SU-DHL-6 (cell line): ENCODE measurements around the gene CCR5AS.
"Not testable (repeated sequence)": the region's sequence is repeated elsewhere in the genome, so short reads cannot be mapped to it uniquely, and the experiment has no call there.

Source experiments
- H2AFZ ChIP-seq: fragments of 200-600 bp; sonication (generic); 2 replicates; pipeline ENCODE4 v1.6.1; 2014; ENCODE audit warnings: low read depth, mild to moderate bottlenecking, moderate library complexity, mixed read lengths, antibody characterized with exemption, low read length; ENCODE audit not compliant: severe bottlenecking
- H3F3A ChIP-seq: fragments of 200-600 bp; shearing (Covaris generic); 2 replicates; pipeline ENCODE4 v1.6.0; 2016; ENCODE audit warnings: antibody characterized with exemption, mild to moderate bottlenecking; ENCODE audit not compliant: insufficient read depth
- H3K27ac ChIP-seq: fragments of 200-600 bp; sonication (generic); 2 replicates; pipeline ENCODE4 v1.5.1; 2016; ENCODE audit warnings: low read depth, mild to moderate bottlenecking, low read length, moderate library complexity, mixed read lengths
- H3K27me3 ChIP-seq: fragments of 200-600 bp; sonication (generic), shearing (Covaris generic); 2 replicates; pipeline ENCODE4 v1.6.0; 2014; ENCODE audit warnings: mild to moderate bottlenecking, low read length
- H3K36me3 ChIP-seq: fragments of 200-600 bp; sonication (generic); 2 replicates; pipeline ENCODE4 v1.6.1; 2014; ENCODE audit warnings: mild to moderate bottlenecking, low read length, mixed read lengths
- H3K4me2 ChIP-seq: fragments of 300-600, 200-600 bp; shearing (Covaris generic), sonication (generic); 2 replicates; pipeline ENCODE4 v1.6.0; 2014; ENCODE audit warnings: low read length, low read depth, mild to moderate bottlenecking; ENCODE audit not compliant: poor library complexity, severe bottlenecking
- H3K4me3 ChIP-seq: fragments of 200-600 bp; sonication (generic); 2 replicates; pipeline ENCODE4 v1.5.1; 2014; ENCODE audit warnings: antibody characterized with exemption, low read length, mild to moderate bottlenecking, mixed read lengths; ENCODE audit not compliant: insufficient read depth, poor library complexity, severe bottlenecking
- H3K79me2 ChIP-seq: fragments of 200-600 bp; sonication (generic); 2 replicates; pipeline ENCODE4 v1.6.1; 2014; ENCODE audit warnings: mild to moderate bottlenecking, low read length, moderate library complexity; ENCODE audit not compliant: insufficient read depth
- H3K9ac ChIP-seq: fragments of 200-600 bp; sonication (generic); 2 replicates; pipeline ENCODE4 v1.7.0; 2014; ENCODE audit warnings: mild to moderate bottlenecking, low read length
- H3K9me2 ChIP-seq: fragments of 200-600 bp; sonication (generic); replicated peaks from 2 replicates; pipeline ENCODE4 v1.6.1; 2014; ENCODE audit warnings: low read length; ENCODE audit not compliant: insufficient read depth
- H3K9me3 ChIP-seq: fragments of 200-600 bp; sonication (generic); 2 replicates; pipeline ENCODE4 v1.6.1; 2014; ENCODE audit warnings: low read length, mixed read lengths; ENCODE audit not compliant: insufficient read depth
- H4K20me1 ChIP-seq: fragments of 200-600 bp; sonication (generic); 2 replicates; pipeline ENCODE4 v1.6.1; 2014; ENCODE audit warnings: low read depth, mild to moderate bottlenecking, antibody characterized with exemption, low read length, moderate library complexity, mixed read lengths
- EZH2phosphoT487 ChIP-seq: fragments of 200-600 bp; sonication (generic), shearing (Covaris generic); conservative IDR thresholded peaks from 2 replicates; pipeline ENCODE4 v1.6.1; 2018; ENCODE audit warnings: mild to moderate bottlenecking, antibody characterized with exemption, low read length, moderate library complexity, mixed read lengths
- TF ChIP-seq, protein P1 (sequence below): fragments of 200-600 bp; sonication (generic); IDR thresholded peaks from one replicate; pipeline ENCODE4 v1.5.1; 2017; ENCODE audit warnings: antibody characterized with exemption, mild to moderate bottlenecking, low read length, moderate library complexity; ENCODE audit not compliant: insufficient read depth, poor library complexity, severe bottlenecking

The CCR5AS gene

DNA sequence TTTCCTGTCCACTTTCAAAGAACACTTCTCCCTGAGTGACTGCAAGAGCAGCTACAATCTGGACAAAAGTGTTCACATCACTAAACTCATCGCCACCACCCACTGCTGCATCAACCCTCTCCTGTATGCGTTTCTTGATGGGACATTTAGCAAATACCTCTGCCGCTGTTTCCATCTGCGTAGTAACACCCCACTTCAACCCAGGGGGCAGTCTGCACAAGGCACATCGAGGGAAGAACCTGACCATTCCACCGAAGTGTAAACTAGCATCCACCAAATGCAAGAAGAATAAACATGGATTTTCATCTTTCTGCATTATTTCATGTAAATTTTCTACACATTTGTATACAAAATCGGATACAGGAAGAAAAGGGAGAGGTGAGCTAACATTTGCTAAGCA is 2.0 kb upstream of the CCR5AS start:
- H3K36me3 ChIP-seq, result no peaks in the 10 kb centered on the region
- H3K9me2 ChIP-seq, result no peaks in the 10 kb centered on the region
- H3K4me2 ChIP-seq, result no peak overlapping the region
- H2AFZ ChIP-seq, result no peak overlapping the region
- TF ChIP-seq, protein P1, sequence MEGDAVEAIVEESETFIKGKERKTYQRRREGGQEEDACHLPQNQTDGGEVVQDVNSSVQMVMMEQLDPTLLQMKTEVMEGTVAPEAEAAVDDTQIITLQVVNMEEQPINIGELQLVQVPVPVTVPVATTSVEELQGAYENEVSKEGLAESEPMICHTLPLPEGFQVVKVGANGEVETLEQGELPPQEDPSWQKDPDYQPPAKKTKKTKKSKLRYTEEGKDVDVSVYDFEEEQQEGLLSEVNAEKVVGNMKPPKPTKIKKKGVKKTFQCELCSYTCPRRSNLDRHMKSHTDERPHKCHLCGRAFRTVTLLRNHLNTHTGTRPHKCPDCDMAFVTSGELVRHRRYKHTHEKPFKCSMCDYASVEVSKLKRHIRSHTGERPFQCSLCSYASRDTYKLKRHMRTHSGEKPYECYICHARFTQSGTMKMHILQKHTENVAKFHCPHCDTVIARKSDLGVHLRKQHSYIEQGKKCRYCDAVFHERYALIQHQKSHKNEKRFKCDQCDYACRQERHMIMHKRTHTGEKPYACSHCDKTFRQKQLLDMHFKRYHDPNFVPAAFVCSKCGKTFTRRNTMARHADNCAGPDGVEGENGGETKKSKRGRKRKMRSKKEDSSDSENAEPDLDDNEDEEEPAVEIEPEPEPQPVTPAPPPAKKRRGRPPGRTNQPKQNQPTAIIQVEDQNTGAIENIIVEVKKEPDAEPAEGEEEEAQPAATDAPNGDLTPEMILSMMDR, result no peak
- TF ChIP-seq EZH2phosphoT487, result no peak
- no peaks in the 10 kb centered on the region for H3K9me3 ChIP-seq
- H3K79me2 ChIP-seq, result no peaks in the 10 kb centered on the region
- H4K20me1 ChIP-seq, result no peaks in the 10 kb centered on the region
- no peaks in the 10 kb centered on the region for H3K27me3 ChIP-seq
- H3F3A ChIP-seq, result no peaks in the 10 kb centered on the region
- no peak overlapping the region for H3K9ac ChIP-seq
- no peak overlapping the region for H3K27ac ChIP-seq
- H3K4me3 ChIP-seq, result no peak overlapping the region

DNA sequence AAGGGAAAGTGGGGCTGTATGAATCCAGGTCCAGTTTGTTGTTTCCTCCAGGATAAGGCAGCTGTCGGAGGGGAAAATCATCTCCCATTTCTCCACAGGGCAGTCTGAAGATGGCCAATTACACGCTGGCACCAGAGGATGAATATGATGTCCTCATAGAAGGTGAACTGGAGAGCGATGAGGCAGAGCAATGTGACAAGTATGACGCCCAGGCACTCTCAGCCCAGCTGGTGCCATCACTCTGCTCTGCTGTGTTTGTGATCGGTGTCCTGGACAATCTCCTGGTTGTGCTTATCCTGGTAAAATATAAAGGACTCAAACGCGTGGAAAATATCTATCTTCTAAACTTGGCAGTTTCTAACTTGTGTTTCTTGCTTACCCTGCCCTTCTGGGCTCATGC is 1.1 kb upstream of the CCR5AS start:
- no peaks in the 10 kb centered on the region for H3K27me3 ChIP-seq
- H3K9ac ChIP-seq, result no peak overlapping the region
- no peaks in the 10 kb centered on the region for H3F3A ChIP-seq
- H3K27ac ChIP-seq, result no peak overlapping the region
- H3K9me2 ChIP-seq, result no peaks in the 10 kb centered on the region
- no peak overlapping the region for H2AFZ ChIP-seq
- no peaks in the 10 kb centered on the region for H3K79me2 ChIP-seq
- H3K4me2 ChIP-seq, result no peak overlapping the region
- no peak overlapping the region for H3K4me3 ChIP-seq
- H4K20me1 ChIP-seq, result no peaks in the 10 kb centered on the region
- TF ChIP-seq EZH2phosphoT487, result no peak
- TF ChIP-seq, protein P1, result no peak
- no peaks in the 10 kb centered on the region for H3K9me3 ChIP-seq
- H3K36me3 ChIP-seq, result no peaks in the 10 kb centered on the region

DNA sequence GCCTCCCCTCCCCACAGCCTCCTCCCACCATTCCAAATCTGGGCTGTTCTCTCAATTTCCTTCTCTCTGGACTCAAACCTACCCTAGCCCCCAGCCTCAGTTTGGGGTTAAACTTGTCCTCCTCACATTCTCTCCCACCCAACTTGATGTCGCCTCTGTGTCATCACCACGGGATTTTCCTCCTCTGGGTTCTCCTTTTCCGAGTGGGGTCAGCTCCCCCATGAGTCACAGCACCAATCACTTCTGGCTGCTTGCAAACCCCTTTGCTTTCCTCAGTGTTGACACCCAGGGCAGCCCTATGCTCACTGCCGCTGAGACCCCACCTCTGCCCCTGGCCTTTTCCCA is 451 bp downstream of the CCR5AS start:
- Histone ChIP-seq H3K9me2 (no peaks in the 10 kb centered on the region), H4K20me1 (no peaks in the 10 kb centered on the region), H3K27me3 (no peaks in the 10 kb centered on the region), H2AFZ (no peak overlapping the region), H3K27ac (no peak overlapping the region), H3K9ac (no peak overlapping the region), H3K9me3 (no peaks in the 10 kb centered on the region), H3K4me3 (no peak overlapping the region), H3K79me2 (no peaks in the 10 kb centered on the region), H3K4me2 (no peak overlapping the region), H3F3A (no peaks in the 10 kb centered on the region), H3K36me3 (no peaks in the 10 kb centered on the region)
- TF ChIP-seq EZH2phosphoT487, result no peak

DNA sequence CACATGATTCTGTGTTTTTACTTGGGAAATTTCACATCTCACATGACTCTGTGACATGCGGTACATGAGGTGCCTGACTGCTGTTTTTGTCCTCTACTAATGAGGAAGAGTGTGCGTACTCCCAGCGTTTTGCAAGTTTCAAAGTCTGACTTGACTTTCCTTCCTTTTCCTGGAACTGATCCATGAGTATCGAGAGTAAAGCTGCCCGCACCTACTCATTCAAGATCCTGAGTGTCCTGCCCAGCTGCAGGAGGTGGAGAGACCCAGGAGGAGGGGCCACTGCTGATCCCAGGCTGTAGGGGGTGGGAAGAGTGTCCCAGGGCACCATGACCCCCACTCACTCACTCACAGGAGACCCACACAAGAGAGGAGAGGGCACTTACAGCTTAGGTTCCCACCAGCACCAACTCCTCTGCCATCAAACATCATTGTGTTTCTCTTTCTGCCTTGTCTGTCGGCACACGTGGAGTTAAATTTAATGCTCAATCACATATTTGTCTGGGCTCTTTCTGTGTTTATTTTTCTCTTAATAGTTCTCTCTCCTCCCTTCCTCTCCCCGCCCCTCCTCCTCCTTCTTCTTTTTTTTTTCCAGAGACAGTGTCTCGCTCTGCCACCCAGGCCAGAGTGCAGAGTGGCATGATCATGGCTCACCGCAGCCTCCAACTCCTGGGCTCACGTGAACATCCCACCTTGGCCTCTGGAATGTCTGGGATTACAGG is 1.4 kb downstream of the CCR5AS start:
- H3K9me3 ChIP-seq, result no peaks in the 10 kb centered on the region
- no peak overlapping the region for H3K4me2 ChIP-seq
- TF ChIP-seq EZH2phosphoT487, result no peak
- TF ChIP-seq, protein P1, result no peak
- H3K4me3 ChIP-seq, result no peak overlapping the region
- no peaks in the 10 kb centered on the region for H3K79me2 ChIP-seq
- H3K27me3 ChIP-seq, result no peaks in the 10 kb centered on the region
- no peak overlapping the region for H3K27ac ChIP-seq
- no peaks in the 10 kb centered on the region for H3K36me3 ChIP-seq
- no peaks in the 10 kb centered on the region for H3K9me2 ChIP-seq
- no peaks in the 10 kb centered on the region for H4K20me1 ChIP-seq
- H2AFZ ChIP-seq, result no peak overlapping the region
- no peaks in the 10 kb centered on the region for H3F3A ChIP-seq
- no peak overlapping the region for H3K9ac ChIP-seq

DNA sequence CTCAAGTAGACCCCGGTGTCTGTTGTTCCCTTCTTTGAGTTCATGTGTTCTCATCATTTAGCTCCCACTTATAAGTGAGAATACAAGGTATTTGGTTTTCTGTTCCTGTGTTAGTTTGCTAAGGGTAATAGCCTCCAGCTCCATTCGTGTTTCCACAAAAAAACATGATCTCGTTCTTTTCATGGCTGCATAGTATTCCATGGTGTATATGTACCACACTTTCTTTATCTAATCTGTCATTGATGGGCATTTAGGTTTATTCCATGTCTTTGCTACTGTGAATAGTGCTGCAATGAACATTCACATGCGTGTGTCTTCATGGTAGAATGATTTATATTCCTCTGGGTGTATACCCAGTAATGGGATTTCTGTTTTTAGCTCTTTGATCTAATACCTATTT is 4.0 kb downstream of the CCR5AS start:
- H3K4me3 ChIP-seq, H3K79me2 ChIP-seq, H3K27ac ChIP-seq, H3K27me3 ChIP-seq, H2AFZ ChIP-seq, H3K9me3 ChIP-seq, H3K4me2 ChIP-seq, H3K9me2 ChIP-seq, H3K36me3 ChIP-seq, H4K20me1 ChIP-seq, H3F3A ChIP-seq, H3K9ac ChIP-seq: not testable (repeated sequence)
